ENCODE data around the gene PRIM2.

DNA sequence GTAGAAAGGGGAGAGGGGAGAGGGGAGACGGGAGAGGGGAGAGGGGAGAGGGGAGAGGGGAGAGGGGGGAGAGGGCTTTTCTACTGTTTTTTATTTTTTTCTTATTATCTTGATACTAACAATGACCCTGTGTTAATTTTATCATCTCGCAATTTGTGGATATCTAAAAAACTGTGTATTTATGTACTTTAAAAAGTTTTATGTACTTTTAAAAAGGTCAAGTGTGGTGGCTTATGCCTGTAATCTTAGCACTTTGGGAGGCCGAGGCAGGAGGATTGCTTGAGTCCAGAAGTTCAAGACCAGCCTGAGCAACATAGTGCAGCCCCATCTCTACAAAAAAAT lies 5.5 kb upstream of the PRIM2 start:
- TF ChIP-seq POLR2A (IDR thresholded peaks at IDR 0.05; ENCODE audit: low read depth, low read length): no peak
- no peak for TF ChIP-seq TAF1 (IDR thresholded peaks at IDR 0.05; ENCODE audit: low read depth, low read length)
- no peak for TF ChIP-seq POLR2AphosphoS5 (IDR thresholded peaks at IDR 0.05; ENCODE audit: low read depth, low read length)
- TF ChIP-seq POU2F2 (IDR thresholded peaks at IDR 0.05; ENCODE audit: low read depth, low read length): no peak
- no peak for TF ChIP-seq SPI1 (IDR thresholded peaks at IDR 0.05; ENCODE audit: low read depth, low read length)
- TF ChIP-seq PAX5 (IDR thresholded peaks at IDR 0.05; ENCODE audit: insufficient read depth, low read length, severe bottlenecking): no peak
